SK-N-SH treated with all-trans-retinoic acid at 6 μM for 48 hours (cell line): ENCODE data around the gene CNDP1.

Experiments used
- ARNTL ChIP-seq: fragments of 450-650 bp; formaldehyde crosslinking; IDR thresholded peaks from 2 replicates; pipeline ENCODE4 v1.5.0; 2020; ENCODE audit warnings: low read depth, mild to moderate bottlenecking, moderate library complexity, borderline replicate concordance
- GLIS3 ChIP-seq: fragments of 250-450 bp; sonication (Bioruptor Pico); IDR thresholded peaks from 2 replicates; pipeline ENCODE4 v1.5.0; 2020; ENCODE audit warnings: mild to moderate bottlenecking, moderate library complexity
- PATZ1 ChIP-seq: fragments of 250-450 bp; sonication (Bioruptor Pico); IDR thresholded peaks from 2 replicates; pipeline ENCODE4 v1.8.0; 2020; ENCODE audit warnings: mild to moderate bottlenecking, moderate library complexity, borderline replicate concordance
- TSHZ2 ChIP-seq: fragments of 250-450 bp; sonication (Bioruptor Pico); IDR thresholded peaks from 2 replicates; pipeline ENCODE4 v1.5.0; 2020; ENCODE audit warnings: mild to moderate bottlenecking, moderate library complexity
- ZC3H10 ChIP-seq: fragments of 250-450 bp; sonication (Bioruptor Pico); IDR thresholded peaks from 2 replicates; pipeline ENCODE4 v1.5.1; 2021; ENCODE audit warnings: mild to moderate bottlenecking, moderate library complexity
- ZFP3 ChIP-seq: fragments of 250-450 bp; sonication (Bioruptor Pico); IDR thresholded peaks from 2 replicates; pipeline ENCODE4 v1.5.0; 2020; ENCODE audit warnings: mild to moderate bottlenecking, moderate library complexity
- ZFP30 ChIP-seq: fragments of 450-650 bp; formaldehyde crosslinking; IDR thresholded peaks from 2 replicates; pipeline ENCODE4 v1.5.0; 2022; ENCODE audit warnings: mild to moderate bottlenecking, moderate library complexity
- ZNF565 ChIP-seq: fragments of 450-650 bp; formaldehyde crosslinking; conservative IDR thresholded peaks from 2 replicates; pipeline ENCODE4 v1.5.0; 2020; ENCODE audit warnings: low read depth, mild to moderate bottlenecking, moderate library complexity
- ZNF70 ChIP-seq: fragments of 450-650 bp; formaldehyde crosslinking; IDR thresholded peaks from 2 replicates; pipeline ENCODE4 v1.5.0; 2020; ENCODE audit warnings: mild to moderate bottlenecking, moderate library complexity

- TF ChIP-seq TSHZ2 (CRISPR knock-in tag) (no peak), ZNF70 (CRISPR knock-in tag) (no peak), ZFP30 (CRISPR knock-in tag) (no peak), ZNF565 (CRISPR knock-in tag) (no peak), PATZ1 (CRISPR knock-in tag) (no peak), ZFP3 (CRISPR knock-in tag) (no peak), ARNTL (CRISPR knock-in tag) (no peak), GLIS3 (CRISPR knock-in tag) (no peak), ZC3H10 (CRISPR knock-in tag) (no peak)
Observed at GRCh38 chr18:74530584-74530862, 3.8 kb upstream of the CNDP1 start.
